ENCODE measurements around the gene SERPINB3. TPM values are rescaled to one million over a fixed set of nuclear protein-coding genes. Genes with fewer than 3 reads are reported as not detected.
"Not testable (repeated sequence)": the region's sequence is repeated elsewhere in the genome, so short reads cannot be mapped to it uniquely, and the experiment has no call there.

The SERPINB3 gene
- polyA plus RNA-seq, 12 donors, result 0.11 to 4.2 (median 1.9) TPM; not detected in 8

DNA sequence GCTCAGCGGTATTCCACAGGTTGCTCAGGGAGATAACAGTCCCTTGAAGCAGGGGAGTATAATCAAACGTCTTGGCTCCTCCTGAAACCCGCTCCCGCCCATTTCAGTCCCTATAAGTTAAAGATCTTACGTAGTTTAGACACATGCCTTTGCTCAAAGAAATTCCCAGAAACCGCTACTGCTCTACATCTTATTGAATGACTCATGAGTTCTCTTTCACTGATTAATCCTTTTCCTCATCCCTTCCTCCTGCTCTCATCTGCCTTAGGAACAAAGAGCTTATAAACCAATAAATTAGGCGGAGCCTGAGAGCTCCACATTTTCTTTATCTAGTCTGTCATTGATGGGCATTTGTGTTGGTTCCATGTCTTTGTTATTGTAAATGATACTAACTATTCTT is 13.5 kb downstream of the SERPINB3 start:
- no peak for DNase-seq

DNA sequence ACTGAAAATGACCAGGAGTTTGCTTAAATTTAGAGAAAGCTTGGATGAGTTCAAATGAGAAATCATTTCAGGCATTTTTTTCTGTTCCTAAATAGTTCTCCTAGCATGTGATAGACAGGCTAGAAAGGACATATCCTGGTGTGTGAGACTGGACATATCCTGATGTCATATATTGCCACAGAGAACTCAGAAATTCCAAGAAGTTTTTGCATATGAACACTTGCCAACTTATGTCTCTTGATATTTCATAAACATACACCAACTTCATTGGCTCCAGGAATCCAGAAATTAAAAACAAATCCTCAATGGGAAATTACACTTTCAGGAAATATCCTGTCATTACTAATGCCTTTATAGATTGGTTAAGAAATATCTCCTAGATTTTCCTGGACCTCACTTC is 14.8 kb downstream of the SERPINB3 start:
- no peak for DNase-seq

DNA sequence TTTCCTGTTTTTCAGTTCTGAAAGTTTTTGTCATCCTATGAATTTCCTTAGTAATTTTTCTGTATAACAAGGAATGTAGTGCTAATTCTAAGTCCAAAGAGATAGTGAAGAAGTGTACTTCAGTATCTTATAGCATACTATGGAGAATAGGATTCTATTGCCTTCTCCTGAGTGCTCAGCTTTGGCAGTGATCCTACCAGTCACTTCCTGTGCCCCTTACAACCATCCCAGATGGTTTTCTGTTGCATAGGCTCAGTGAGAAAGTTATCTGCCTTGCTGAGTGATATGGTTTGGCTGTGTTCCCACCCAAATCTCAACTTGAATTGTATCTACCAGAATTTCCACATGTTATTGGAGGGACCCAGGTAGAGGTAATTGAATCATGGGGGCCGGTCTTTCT is 17.0 kb downstream of the SERPINB3 start:
- DNase-seq, result not testable (repeated sequence)

DNA sequence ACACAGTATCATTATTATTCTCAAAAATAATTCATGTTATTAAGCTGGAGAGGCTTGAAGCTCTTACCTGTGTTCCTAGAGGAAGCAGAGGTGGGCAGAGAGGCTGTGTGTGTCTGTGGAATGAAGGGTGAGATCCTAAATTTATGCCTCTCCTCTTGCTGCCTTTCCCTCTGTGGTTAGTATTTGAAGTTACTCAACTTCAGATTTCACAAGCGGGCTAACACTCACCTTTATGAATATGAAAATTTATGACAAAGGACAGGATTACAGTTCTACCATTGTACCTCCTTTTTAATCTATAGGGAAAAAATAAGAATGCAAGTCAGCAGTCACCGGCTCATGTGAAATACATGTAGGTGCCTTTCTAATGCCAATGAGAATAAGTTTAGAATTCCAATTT is 17.6 kb downstream of the SERPINB3 start, which contains the start of gene SERPINB4:
Gene SERPINB4 (minus strand): TSS at position 115 of the 400 bp plus-strand sequence. CDS start 679 bp downstream, outside the sequence.
- not testable (repeated sequence) for DNase-seq

DNA sequence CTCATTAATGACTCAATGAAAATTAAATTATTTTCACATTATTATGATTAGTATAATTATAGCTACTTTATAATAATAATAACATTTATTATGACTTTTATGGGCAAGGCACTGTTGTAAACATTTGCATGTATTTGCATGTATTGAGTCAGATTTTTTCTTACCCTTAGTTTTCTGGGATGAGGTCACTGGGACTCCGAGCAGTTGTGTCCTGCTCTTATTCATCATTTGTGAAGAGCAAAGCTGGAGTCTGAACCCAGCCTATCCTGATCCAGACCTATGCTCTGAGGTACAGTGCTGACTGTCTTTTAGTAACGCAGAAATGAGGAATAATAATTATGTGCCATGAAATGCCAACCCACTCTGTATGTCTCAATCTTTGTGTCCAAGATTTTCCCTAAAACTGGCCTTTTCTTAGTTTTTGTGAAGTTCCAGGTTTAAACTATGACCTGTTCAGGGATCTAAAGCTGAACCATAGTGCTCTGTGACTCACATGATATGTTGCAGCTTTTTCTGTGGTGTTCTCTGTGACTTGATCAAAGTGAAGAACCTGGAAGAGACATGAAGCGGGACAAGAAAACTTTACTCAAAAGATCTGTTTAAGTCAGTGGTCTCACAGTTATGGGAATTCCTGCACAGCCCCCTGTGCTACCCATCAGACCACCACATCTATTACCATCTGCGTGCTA is 18.9 kb downstream of the SERPINB3 start:
- not testable (repeated sequence) for DNase-seq

DNA sequence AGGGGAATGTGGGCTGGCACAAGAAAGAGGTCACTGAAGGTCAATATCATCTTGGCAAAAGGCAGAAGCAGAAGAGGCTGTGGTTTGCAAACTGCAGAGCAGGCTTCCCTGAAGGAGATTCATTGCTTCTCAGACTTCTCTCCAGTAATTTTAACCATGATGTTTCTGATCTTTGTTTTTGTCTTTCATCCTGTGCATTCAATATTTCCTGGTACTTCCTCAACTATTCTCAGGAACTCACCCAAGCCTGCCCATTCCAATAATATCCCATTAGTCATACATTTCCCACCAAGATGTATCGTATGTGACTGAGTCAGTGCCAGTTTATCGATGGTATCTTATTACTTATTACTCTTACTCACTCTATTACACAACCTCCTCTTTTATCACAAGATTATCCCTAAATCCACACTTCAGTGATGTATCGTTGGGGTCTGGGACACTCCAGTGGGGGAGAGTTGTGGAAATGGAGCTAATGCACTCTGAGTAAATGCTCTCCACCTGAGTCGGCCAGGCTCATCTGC is 20.5 kb downstream of the SERPINB3 start:
- not testable (repeated sequence) for DNase-seq

DNA sequence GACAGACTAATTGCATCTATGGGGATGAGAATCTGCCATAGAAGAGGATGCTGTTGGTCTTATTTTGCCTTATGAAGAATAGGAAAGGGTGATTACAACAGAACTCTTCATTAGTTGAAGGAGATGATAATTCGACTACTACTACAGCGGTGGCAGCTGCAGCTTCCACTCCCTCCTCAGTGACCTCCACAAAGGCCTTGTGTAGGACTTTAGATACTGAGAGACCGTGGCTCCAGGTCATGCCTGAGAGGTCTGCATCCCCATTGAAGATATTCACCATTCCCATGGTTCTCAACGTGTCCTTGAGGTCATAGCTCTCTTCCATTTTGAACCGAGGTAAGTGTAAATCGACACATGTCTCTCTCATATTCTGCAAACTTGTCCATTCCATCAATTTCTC is 24.0 kb downstream of the SERPINB3 start:
- no peak for DNase-seq

DNA sequence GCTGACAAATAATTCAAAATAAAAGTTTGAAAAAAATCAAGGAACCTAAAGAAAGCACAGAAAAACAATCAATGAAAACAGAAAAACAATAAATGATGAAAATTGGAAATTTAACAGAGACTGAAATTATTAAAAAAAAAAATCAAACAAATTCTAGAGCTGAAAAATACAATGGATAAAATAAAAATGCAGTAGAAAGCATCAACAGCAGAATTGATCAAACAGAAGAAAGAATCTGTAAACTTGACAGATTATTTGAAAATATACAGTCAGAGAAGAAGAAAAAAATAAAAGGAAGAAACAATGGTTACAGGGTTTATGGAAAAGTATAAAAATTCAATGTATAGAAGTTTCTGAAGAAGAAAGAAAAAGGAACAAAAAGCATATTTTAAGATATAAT is 33.9 kb downstream of the SERPINB3 start:
- no peak for DNase-seq

DNA sequence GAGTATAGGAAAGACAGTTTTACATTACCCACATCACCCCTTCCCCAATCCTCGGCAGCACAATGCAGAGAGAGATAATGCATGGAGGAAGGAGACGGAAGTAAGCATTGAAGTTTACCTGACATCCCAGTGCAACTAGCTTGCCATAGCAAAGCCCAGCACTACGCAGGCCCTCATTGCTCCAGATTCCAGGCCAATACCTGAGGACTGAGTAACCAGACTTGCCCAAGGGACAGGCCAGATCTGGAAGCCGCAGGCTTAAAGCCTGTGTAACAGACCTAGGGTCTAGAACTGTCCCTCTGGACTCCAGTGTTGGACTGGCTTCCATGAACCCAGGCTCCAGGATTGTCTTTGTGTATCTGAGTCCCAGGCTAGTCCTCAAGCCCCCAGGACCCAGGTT is 35.3 kb downstream of the SERPINB3 start:
- DNase-seq, result no peak

DNA sequence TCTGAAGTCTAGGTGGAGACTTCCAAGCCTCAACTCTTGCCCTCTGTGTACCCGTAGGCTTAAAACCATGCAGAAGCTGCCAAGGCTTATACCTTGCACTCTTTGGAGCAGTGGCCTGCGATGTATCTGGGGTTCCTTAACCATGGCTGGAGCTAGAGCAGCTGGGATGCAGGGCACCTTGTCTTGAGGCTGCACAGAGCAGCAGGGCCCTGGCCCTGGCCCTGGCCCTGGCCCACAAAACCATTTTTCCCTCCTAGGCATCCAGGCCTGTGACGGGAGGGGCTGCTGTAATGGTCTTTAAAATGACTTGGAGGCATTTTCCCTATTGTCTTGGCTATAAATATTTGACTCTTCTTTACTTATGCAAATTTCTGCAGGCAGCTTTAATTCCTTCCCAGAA is 36.8 kb downstream of the SERPINB3 start:
- DNase-seq, result no peak

DNA sequence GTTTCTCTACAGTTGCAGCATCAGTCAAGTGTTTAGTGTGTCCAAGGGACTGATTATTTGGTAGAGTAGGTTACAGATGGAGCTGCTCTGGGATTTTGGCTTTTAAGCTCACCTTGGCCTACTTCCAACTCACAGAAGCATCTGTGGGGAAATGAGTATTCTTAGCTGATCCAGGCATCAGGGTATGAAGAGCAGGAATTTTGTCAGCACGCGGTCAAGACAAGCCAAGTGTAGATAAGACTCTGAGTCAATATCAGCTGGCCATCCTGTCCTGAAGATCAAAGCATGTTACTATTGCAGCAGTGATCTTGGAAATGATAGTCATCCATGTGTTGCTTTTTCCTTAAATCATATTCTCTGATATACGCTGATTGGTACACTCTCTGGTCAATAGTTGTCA is 42.0 kb downstream of the SERPINB3 start:
- no peak for DNase-seq

DNA sequence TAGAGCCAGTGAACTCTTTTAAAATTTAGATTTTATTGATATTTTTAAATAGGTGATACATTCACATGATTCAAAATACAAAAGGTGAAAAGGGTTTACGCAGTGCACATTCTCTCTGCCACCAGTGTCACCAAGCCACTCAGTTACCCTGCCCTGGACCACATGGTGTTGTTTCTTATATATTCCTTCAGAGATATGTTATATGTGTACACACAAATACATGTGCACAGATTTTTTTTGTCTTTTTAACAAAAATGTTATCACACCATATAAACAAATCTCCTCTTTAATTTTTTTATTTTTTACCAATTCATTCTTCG is 43.8 kb downstream of the SERPINB3 start:
- DNase-seq, result no peak

DNA sequence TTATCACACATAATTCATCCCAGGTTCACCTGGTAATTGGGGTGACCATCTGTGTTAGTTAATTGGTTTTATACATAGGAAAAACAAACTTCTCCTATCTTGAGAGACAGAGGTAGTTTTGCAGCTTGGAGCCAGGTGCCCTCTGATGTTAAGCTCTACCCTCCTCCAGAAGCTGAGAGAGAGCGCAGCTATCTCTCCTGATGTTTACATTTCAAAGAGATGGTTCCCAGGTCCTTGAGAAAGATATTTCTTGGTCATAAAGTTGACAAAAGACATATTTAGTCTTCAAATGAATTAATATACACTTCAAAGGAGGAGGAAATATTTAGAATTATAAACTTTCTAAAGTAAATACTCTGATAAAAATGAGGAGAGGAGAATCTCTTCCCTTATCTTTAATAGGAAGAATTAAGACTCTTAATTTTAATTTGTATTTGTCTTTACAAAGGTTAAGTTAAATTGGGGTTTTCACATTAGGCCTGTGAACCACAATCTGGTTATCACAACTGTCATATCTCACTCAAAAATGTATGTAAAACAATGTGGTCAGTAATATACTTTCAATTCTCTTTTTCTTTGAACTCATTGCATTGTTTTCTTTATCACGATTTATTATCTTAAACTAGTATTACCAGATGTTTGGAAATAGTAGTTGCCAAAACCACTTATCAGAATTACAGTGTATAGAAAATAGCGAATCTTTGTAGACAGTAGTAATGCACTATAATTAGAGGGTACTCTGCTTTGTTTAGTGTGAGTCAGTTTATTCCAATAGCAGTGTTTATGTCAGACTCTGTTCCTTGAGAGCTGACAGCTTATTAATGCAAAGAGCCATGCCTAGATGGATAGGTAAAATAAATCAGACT is 44.4 kb downstream of the SERPINB3 start:
- DNase-seq, result no peak

DNA sequence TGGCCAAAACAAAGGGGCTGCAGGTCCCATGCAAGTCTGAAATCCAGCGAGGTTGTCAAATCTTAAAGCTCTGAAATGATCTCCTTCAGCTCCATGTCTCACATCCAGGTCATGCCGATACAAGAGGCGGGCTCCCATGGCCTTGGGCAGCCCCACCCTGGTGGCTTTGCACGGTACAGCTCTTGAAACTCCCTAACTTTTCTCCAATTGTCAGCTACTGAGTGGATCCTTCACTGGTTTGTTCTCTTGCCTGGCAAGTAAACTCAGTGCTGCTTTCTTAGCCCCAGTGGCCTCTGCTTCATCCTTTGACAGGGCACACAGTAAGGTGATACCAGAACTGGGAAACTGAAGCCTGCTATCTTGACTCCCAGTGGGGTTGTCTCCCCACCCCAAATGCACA is 48.3 kb downstream of the SERPINB3 start:
- no peak for DNase-seq

DNA sequence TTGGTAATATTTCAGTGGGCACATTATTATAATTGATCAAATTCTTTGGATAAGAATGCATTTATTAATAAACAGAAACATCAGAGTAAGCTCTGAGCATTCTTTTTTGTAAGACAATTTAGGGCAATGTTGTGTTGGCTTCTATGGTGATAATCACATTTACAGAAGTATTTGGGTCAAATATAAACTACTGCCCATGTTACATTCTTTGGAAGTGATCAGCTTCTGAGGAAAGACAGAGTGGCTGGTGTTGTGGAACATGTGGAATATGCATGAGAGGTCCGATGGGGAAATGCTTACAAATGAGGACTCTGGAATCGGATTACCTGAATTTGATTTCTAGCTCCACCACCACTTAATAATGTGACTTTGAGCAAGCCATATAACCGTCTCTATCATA is 55.2 kb downstream of the SERPINB3 start:
- DNase-seq, result no peak

Other genes starting within 250 kb of the SERPINB3 start
- gene VPS4B, start 239.4 kb downstream of the SERPINB3 start, polyA plus RNA-seq (ENCODE audit: insufficient read length in 12 of 12), result 10 to 100 TPM in 11 of 12 donors, not detected in 1; 24.6 to 65.1 (median 31.3) TPM
- 10 to 100 TPM in 2 of 12 donors, 1 to 10 TPM in 1, under 1 TPM in 1, not detected in 8; 0.32 to 27.3 (median 8.8) TPM for gene SERPINB5, start 184.9 kb downstream of the SERPINB3 start, polyA plus RNA-seq (ENCODE audit: insufficient read length in 12 of 12)
- gene SERPINB12, start 119.5 kb downstream of the SERPINB3 start, polyA plus RNA-seq (ENCODE audit: insufficient read length in 12 of 12), result 1 to 10 TPM in 2 of 12 donors, under 1 TPM in 8, not detected in 2; 0.15 to 1.4 (median 0.62) TPM
- gene SERPINB13, start 74.5 kb downstream of the SERPINB3 start, polyA plus RNA-seq (ENCODE audit: insufficient read length in 12 of 12), result 10 to 100 TPM in 2 of 12 donors, 1 to 10 TPM in 1, under 1 TPM in 2, not detected in 7; 0.08 to 27.0 (median 5.8) TPM
- gene SERPINB4, start 17.6 kb downstream of the SERPINB3 start, polyA plus RNA-seq (ENCODE audit: insufficient read length in 12 of 12), result 1 to 10 TPM in 2 of 12 donors, under 1 TPM in 1, not detected in 9; 0.67 to 3.0 (median 2.2) TPM
- not detected for gene SERPINB11, start 41.1 kb upstream of the SERPINB3 start, polyA plus RNA-seq (ENCODE audit: insufficient read length in 12 of 12)
- gene SERPINB7, start 113.5 kb upstream of the SERPINB3 start, polyA plus RNA-seq (ENCODE audit: insufficient read length in 12 of 12), result 10 to 100 TPM in 3 of 12 donors, under 1 TPM in 2, not detected in 7; 0.20 to 48.1 (median 14.2) TPM
- gene SERPINB2, start 225.8 kb upstream of the SERPINB3 start, polyA plus RNA-seq (ENCODE audit: insufficient read length in 12 of 12), result 100 to 1,000 TPM in 1 of 12 donors, 10 to 100 TPM in 2, 1 to 10 TPM in 1, under 1 TPM in 5, not detected in 3; 0.11 to 146 (median 0.33) TPM
- gene SERPINB10, start 246.1 kb upstream of the SERPINB3 start, polyA plus RNA-seq (ENCODE audit: insufficient read length in 12 of 12), result 1 to 10 TPM in 2 of 12 donors, under 1 TPM in 4, not detected in 6; 0.09 to 5.2 (median 0.58) TPM

All from muscle of arm (tissue), 12 donors.